ENCODE measurements around the gene MTMR3.

The MTMR3 gene

DNA sequence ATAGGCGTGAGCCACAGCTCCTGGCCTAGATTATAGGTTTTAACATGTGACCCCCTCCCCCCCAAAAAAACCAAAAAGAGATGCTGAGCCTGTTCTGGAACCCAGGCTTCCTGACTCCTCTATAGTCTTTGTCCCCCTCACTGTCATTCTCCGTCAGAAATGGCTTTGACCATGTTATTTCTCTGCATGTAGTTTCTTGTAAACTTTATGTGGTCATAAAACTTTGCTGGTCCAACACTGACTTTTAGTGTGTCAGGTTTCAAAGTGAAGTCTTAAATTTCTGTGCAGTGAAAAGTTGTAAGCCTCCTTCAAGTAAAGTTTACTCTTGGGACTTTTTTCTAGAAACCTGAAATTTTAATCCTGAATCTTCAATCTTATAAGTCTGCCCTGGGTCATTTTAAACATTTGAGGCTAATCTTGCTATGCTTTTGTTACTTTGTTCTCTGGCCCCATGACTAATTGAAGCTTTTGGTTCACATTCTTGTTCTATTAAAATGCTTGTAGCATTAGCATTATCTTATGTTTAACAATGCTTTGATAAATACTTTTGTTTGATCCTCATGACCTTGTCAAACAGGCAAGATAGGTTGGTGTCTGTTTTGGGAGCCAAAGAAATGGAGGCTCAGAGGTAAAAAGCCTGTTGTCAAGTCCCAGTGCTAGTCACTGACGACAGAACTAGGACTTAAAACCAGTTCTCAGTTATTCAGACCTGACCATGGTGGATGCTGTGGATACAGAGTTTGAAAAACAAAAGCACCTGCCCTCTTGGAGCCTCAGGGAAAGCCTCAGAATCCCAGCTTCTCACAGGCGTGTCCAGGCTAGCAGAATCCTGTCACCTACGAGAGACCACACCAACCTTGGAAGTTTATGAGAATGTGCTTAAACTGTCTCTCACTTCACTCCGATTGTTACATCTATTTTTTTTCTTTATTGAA, 109.6 kb downstream of the MTMR3 start:
- no peak overlapping the region for H3K4me3 ChIP-seq (ENCODE audit: low read depth, low read length)
- TF ChIP-seq, protein P1, sequence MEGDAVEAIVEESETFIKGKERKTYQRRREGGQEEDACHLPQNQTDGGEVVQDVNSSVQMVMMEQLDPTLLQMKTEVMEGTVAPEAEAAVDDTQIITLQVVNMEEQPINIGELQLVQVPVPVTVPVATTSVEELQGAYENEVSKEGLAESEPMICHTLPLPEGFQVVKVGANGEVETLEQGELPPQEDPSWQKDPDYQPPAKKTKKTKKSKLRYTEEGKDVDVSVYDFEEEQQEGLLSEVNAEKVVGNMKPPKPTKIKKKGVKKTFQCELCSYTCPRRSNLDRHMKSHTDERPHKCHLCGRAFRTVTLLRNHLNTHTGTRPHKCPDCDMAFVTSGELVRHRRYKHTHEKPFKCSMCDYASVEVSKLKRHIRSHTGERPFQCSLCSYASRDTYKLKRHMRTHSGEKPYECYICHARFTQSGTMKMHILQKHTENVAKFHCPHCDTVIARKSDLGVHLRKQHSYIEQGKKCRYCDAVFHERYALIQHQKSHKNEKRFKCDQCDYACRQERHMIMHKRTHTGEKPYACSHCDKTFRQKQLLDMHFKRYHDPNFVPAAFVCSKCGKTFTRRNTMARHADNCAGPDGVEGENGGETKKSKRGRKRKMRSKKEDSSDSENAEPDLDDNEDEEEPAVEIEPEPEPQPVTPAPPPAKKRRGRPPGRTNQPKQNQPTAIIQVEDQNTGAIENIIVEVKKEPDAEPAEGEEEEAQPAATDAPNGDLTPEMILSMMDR (IDR thresholded peaks at IDR 0.05; ENCODE audit: insufficient read depth, low read length, missing control alignments) = no peak
- DNase-seq (ENCODE audit: low read depth, low spot score) = no peak
- ChIA-PET CTCF (interaction anchor here (4.0 kb wide), 1 partner anchor 13 kb away, joined by 40 read pairs; no protein-coding TSS in a partner anchor), POLR2A (no interaction called here)

DNA sequence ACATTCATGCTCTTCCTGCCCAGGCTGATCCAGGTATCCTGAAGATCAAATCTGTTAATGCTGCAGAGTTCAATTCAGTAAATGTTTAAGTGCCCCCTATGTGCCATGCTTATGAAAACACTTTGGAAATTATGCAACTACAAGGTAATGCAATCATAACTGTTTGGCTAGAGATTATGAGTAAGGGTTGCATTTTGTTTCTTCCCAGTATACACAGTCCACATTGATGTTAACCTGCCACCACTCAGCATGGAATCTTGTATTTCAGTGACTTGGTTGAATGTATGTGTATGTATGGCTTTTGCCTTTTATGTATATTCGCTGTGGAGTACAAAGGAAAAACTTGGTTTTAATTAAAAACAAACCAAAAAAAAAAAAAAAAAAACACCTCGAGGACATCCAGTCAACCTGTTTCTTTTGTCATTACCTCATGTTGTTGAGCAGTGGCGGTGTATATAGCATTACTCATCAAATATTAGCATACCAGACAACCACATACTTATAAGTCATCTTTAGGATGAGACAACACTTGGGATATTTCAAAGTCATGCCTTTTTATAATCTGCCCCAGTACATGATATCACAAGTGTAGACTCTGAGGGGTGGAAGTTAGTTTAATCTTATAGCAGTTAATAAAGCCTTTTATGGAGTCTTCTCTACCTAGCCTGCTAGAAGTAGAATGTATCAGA, 111.2 kb downstream of the MTMR3 start:
- CTCF ChIA-PET = interaction anchor here (1.0 to 4.3 kb wide), 3 partner anchors 11 to 156 kb away, joined by 3 to 76 read pairs (median 40); partner anchors contain the start of gene ASCC2
- TF ChIP-seq, protein P1 (IDR thresholded peaks at IDR 0.05; ENCODE audit: insufficient read depth, low read length, missing control alignments) = no peak
- POLR2A ChIA-PET = no interaction called here
- H3K4me3 ChIP-seq (ENCODE audit: low read depth, low read length) = no peak overlapping the region
- DNase-seq (ENCODE audit: low read depth, low spot score) = peak; percentile 34

- DNase-seq (ENCODE audit: low read depth, low spot score) = no peak
- no peak overlapping the region for H3K4me3 ChIP-seq (ENCODE audit: low read depth, low read length)
- ChIA-PET CTCF (interaction anchor here (0.7 to 4.3 kb wide), 5 partner anchors 11 to 239 kb away, joined by 3 to 76 read pairs (median 4); partner anchors contain the start of gene ASCC2), POLR2A (interaction anchor here (0.7 kb wide), 1 partner anchor 228 kb away, joined by 3 read pairs; the partner anchor contains the start of gene ZMAT5)
- TF ChIP-seq, protein P1 (IDR thresholded peaks at IDR 0.05; ENCODE audit: insufficient read depth, low read length, missing control alignments) = no peak
Observed at GRCh38 chr22:29994943-29995342, 112.0 kb downstream of the MTMR3 start.

- TF ChIP-seq, protein P1 (IDR thresholded peaks at IDR 0.05; ENCODE audit: insufficient read depth, low read length, missing control alignments) = no peak
- ChIA-PET POLR2A (no interaction called here), CTCF (interaction anchor here (0.6 to 4.3 kb wide), 2 partner anchors 9 to 20 kb away, joined by 3 to 76 read pairs; no protein-coding TSS in a partner anchor)
- DNase-seq (ENCODE audit: low read depth, low spot score) = no peak
- no peak overlapping the region for H3K4me3 ChIP-seq (ENCODE audit: low read depth, low read length)
Observed at GRCh38 chr22:29997107-29997506, 114.1 kb downstream of the MTMR3 start.

DNA sequence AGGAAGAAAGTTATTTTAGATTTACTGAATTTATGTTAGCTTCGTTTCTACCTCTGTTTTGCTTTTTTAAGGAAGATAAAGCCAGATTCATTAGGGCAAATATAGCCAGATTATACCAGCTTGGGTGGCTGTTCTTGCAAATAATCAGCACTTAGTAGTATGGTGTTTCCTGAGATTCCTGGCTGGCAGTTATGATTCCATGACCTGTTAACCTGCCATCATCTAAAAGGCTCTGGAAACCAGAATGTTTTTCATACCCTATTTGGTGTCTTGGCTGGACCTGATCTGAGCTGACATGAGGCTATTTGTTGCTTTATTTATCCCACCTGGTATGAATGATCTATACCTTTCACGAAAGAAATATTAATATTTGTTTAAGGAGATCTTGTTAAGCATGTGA, 114.5 kb downstream of the MTMR3 start:
- ChIA-PET POLR2A (no interaction called here), CTCF (interaction anchor here (0.6 to 4.3 kb wide), 2 partner anchors 8 to 13 kb away, joined by 3 to 76 read pairs; no protein-coding TSS in a partner anchor)
- TF ChIP-seq, protein P1 (IDR thresholded peaks at IDR 0.05; ENCODE audit: insufficient read depth, low read length, missing control alignments) = no peak
- H3K4me3 ChIP-seq (ENCODE audit: low read depth, low read length) = no peak overlapping the region
- DNase-seq (ENCODE audit: low read depth, low spot score) = no peak

Measured in AG04449 (cell line).